Measurements from ENCODE around the gene TAS2R1. TPM values are rescaled to one million over a fixed set of nuclear protein-coding genes. Genes with fewer than 3 reads are reported as not detected.

Gene TAS2R1
- total RNA-seq, 4 donors from 2014 or later: not detected

DNA sequence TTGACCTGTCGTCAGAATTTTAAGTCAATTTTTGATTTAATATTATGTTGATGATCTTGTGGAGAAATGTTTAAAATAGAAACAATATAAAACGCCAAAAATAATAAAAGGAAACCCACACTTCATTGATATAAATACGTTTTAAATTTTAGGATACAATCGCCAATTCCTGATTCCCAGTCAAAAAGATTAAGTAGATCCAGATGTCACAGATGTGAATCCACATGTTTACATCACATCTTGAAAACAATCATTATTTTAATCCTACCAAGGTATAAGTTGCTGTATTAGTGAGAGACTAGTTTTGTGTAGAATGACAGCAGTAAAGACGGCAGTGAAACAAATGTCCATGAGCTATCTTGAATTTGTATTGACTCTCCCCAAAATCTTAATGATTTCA, 4.9 kb downstream of the TAS2R1 start:
- Histone ChIP-seq H3K27me3 (no peaks in the 10 kb centered on the region), H3K27ac (no peak overlapping the region), H3K9me3 (no peaks in the 10 kb centered on the region), H3K4me1 (no peaks in the 10 kb centered on the region), H3K4me3 (no peak overlapping the region), H3K36me3 (no peaks in the 10 kb centered on the region)
- TF ChIP-seq POLR2A (IDR thresholded peaks at IDR 0.05): no peak
- TF ChIP-seq, protein P1, sequence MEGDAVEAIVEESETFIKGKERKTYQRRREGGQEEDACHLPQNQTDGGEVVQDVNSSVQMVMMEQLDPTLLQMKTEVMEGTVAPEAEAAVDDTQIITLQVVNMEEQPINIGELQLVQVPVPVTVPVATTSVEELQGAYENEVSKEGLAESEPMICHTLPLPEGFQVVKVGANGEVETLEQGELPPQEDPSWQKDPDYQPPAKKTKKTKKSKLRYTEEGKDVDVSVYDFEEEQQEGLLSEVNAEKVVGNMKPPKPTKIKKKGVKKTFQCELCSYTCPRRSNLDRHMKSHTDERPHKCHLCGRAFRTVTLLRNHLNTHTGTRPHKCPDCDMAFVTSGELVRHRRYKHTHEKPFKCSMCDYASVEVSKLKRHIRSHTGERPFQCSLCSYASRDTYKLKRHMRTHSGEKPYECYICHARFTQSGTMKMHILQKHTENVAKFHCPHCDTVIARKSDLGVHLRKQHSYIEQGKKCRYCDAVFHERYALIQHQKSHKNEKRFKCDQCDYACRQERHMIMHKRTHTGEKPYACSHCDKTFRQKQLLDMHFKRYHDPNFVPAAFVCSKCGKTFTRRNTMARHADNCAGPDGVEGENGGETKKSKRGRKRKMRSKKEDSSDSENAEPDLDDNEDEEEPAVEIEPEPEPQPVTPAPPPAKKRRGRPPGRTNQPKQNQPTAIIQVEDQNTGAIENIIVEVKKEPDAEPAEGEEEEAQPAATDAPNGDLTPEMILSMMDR (IDR thresholded peaks at IDR 0.05): no peak
- DNase-seq: no peak
- intact Hi-C loops (cut with DNase I): no loop called here
- WGBS, 2 donors: 74 to 82% methylated on average over 5 of the region's 5 CpGs

DNA sequence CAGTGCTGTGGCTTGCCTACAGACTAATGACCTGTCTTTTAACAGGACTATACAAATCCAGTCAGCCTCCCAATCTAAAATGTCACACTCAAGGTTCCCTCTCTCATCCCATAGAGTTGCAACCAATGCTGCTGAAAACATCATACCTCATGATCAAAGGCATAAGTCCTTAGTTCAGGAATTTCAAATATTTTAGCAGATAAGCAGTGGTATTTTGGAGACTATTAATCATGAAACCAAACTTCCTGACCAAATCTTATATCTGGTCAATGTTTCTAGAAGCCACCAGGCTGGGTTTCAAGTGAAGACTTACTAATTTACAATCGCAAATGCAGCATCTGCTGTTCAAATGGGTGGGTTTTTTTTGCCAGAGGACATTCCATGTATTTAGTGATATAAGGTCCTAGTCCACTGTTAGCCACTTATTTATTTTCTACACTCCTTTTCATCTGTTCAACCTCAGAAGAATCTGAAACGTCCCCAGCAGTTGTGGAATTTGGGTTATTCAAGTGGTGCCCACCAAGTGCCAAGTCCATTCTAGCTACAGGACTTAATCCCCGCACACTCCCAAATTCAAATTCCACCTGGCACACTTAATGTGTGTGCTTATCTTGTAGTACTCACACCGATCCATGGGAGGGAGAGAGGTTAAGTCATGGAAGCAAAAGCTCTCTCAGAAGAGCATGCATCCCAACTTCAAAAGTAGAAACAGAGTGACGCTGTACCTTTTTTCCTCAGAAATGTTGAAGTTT, 5.8 kb downstream of the TAS2R1 start:
- 82 to 83% methylated on average over 5 of the region's 5 CpGs for WGBS, 2 donors
- Histone ChIP-seq H3K9me3 (no peaks in the 10 kb centered on the region), H3K36me3 (no peaks in the 10 kb centered on the region), H3K4me1 (no peaks in the 10 kb centered on the region), H3K27ac (no peak overlapping the region), H3K27me3 (peaks cover 0 to 4% (median 0%) of the 10 kb centered on the region in 4 donors), H3K4me3 (no peak overlapping the region)
- no peak for DNase-seq
- intact Hi-C loops (cut with DNase I): no loop called here
- TF ChIP-seq, protein P1 (IDR thresholded peaks at IDR 0.05): no peak
- TF ChIP-seq POLR2A (IDR thresholded peaks at IDR 0.05): no peak

DNA sequence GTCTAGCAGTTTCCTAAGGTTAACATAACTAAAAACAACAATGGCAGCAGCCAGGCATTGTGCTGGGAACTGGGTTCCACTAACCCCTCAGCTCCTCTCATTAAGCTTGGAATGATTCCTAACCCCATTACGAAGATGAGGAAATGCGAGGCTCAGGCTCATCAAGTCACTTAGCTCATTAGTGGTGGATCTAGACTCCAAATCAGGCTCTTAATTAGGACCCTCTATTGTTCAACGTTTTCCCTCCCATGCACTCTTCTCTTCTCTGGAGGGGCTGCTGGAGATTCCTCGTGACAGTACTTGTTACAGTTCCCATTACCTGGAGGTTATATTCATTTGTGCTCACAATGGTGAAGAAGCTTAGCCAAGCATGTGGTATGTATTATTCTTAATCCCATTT, 6.5 kb downstream of the TAS2R1 start:
- no peak overlapping the region for H3K27ac ChIP-seq
- TF ChIP-seq POLR2A (IDR thresholded peaks at IDR 0.05): no peak
- TF ChIP-seq, protein P1 (IDR thresholded peaks at IDR 0.05): no peak
- intact Hi-C loops (cut with DNase I): no loop called here
- H3K27me3 ChIP-seq: peaks cover 0 to 4% (median 0%) of the 10 kb centered on the region in 4 donors
- H3K4me3 ChIP-seq: no peak overlapping the region
- no peaks in the 10 kb centered on the region for H3K4me1 ChIP-seq
- 82 to 100% methylated on average over 2 to 4 of the region's 4 CpGs for WGBS, 2 donors
- DNase-seq: no peak
- no peaks in the 10 kb centered on the region for H3K9me3 ChIP-seq
- no peaks in the 10 kb centered on the region for H3K36me3 ChIP-seq

DNA sequence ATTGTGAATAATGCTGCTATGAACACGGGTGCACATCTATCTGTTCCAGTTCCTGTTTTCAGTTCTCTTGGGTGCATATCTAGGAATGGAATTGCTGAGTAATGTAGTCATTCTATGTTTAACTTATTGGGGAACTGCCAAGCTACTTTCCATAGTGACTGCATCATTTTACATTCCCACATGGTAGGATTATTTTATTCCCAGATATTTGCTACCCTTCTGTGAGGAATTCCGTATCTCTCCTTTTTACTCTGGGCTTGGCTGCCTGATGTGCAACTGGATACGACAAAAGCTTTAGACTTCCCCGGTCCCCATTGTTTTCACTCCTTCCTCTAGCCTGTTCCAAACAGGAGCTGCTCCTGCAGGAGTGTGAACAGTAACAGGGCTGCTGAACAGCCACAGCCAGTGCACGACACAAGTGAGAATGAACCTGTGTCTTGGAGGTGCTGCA, 7.2 kb downstream of the TAS2R1 start:
- no peak for TF ChIP-seq POLR2A (IDR thresholded peaks at IDR 0.05)
- TF ChIP-seq, protein P1 (IDR thresholded peaks at IDR 0.05): no peak
- no peak overlapping the region for H3K27ac ChIP-seq
- no peaks in the 10 kb centered on the region for H3K9me3 ChIP-seq
- WGBS, 2 donors: 22 to 31% methylated on average over 5 of the region's 5 CpGs
- intact Hi-C loops (cut with DNase I): no loop called here
- DNase-seq: no peak
- H3K4me3 ChIP-seq: no peak overlapping the region
- H3K27me3 ChIP-seq: peaks cover 0 to 4% (median 0%) of the 10 kb centered on the region in 4 donors
- H3K36me3 ChIP-seq: no peaks in the 10 kb centered on the region
- H3K4me1 ChIP-seq: no peaks in the 10 kb centered on the region

DNA sequence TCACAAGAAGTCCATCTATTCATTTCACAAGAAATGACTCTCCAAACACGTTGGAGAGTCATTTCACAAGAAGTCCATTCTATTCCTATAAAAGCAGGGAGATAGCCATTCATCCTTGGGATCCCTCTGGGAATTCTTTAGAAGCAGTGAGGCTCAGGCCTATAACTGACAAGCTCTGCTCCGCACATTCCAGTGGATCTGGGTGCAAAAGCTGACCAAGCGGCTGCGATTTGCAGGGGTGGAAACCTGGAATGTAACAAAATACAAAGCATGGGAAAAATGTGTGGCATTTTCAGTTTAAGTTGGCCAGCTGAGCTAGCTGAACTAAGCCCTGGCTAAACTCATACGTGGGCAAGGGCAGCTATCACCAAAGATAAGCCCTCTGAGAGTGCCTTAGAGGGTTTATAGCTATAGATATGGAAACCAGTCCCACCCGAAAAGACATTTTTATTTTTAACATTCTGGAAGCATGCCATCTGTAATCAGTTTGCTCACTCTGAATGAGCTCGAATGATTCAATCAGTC, 8.7 kb downstream of the TAS2R1 start:
- intact Hi-C loops (cut with DNase I): no loop called here
- Histone ChIP-seq H3K4me1 (no peaks in the 10 kb centered on the region), H3K27ac (no peak overlapping the region), H3K9me3 (no peaks in the 10 kb centered on the region), H3K36me3 (no peaks in the 10 kb centered on the region), H3K4me3 (no peak overlapping the region), H3K27me3 (peaks cover 0 to 4% (median 0%) of the 10 kb centered on the region in 4 donors)
- DNase-seq: no peak
- 51 to 65% methylated on average over 5 to 7 of the region's 7 CpGs for WGBS, 2 donors
- TF ChIP-seq POLR2A (IDR thresholded peaks at IDR 0.05): no peak
- TF ChIP-seq, protein P1 (IDR thresholded peaks at IDR 0.05): no peak

Data from esophagus squamous epithelium (tissue), 5 donors.